Upper lobe of left lung (tissue), 4 donors: ENCODE results near the gene EIPR1.
"Not testable (repeated sequence)": the region's sequence is repeated elsewhere in the genome, so short reads cannot be mapped to it uniquely, and the experiment has no call there.

Source experiments
- POLR2A ChIP-seq, 4 donors: fragments of 450-650 bp; IDR thresholded peaks; one replicate each; pipeline ENCODE4 v1.5.1; 2016 to 2017; ENCODE audit warnings: antibody characterized with exemption in 4 of 4, mild to moderate bottlenecking in 2 of 4
- POLR2AphosphoS5 ChIP-seq, 2 donors: sonication (generic); formaldehyde crosslinking; IDR thresholded peaks; one replicate each; pipeline ENCODE4 v1.5.1; 2017; ENCODE audit warnings: antibody characterized with exemption in 2 of 2
- TF ChIP-seq, protein P1 (sequence below), 6 experiments: fragments of 450-650 bp in 4 of 6; fragments of 200-600 bp in 2 of 6; sonication (generic) in 2 of 6; IDR thresholded peaks; one replicate each; pipeline ENCODE4 v1.5.1; 2016 to 2019; ENCODE audit warnings: antibody characterized with exemption in 6 of 6

DNA sequence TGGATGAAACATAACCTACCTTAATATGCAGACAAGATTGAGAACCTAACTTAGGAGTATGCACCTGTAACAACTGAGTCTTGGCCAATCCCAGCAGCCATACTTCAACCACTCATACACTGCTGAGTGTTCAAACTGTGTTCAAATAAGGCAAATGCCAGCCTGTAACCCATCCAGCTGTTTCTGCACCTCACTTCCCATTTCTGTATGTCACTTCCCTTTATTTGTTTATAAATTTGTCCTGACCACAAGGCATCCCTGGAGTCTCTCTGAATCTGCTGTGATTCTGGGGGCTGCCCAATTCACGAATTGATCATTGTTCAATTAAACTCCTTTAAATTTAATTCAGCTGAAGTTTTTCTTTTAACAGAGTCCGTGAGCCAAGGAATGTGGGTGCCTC is 20.2 kb downstream of the EIPR1 start:
- TF ChIP-seq, protein P1, sequence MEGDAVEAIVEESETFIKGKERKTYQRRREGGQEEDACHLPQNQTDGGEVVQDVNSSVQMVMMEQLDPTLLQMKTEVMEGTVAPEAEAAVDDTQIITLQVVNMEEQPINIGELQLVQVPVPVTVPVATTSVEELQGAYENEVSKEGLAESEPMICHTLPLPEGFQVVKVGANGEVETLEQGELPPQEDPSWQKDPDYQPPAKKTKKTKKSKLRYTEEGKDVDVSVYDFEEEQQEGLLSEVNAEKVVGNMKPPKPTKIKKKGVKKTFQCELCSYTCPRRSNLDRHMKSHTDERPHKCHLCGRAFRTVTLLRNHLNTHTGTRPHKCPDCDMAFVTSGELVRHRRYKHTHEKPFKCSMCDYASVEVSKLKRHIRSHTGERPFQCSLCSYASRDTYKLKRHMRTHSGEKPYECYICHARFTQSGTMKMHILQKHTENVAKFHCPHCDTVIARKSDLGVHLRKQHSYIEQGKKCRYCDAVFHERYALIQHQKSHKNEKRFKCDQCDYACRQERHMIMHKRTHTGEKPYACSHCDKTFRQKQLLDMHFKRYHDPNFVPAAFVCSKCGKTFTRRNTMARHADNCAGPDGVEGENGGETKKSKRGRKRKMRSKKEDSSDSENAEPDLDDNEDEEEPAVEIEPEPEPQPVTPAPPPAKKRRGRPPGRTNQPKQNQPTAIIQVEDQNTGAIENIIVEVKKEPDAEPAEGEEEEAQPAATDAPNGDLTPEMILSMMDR (IDR thresholded peaks at IDR 0.05), result not testable (repeated sequence)
- TF ChIP-seq POLR2A, POLR2AphosphoS5 (IDR thresholded peaks at IDR 0.05): not testable (repeated sequence)
